Right kidney (tissue), 9 donors: ENCODE measurements around the gene GIT2.
"Not testable (repeated sequence)": the region's sequence is repeated elsewhere in the genome, so short reads cannot be mapped to it uniquely, and the experiment has no call there.

Experiments used
- DNase-seq: peaks from one replicate; pipeline ENCODE4 v3.0.0-alpha.2; 2016
- long read RNA-seq, 8 donors: transcript quantifications; one replicate each; lab custom pipeline, GENCODE V29; 2026

GIT2 gene, protein sequence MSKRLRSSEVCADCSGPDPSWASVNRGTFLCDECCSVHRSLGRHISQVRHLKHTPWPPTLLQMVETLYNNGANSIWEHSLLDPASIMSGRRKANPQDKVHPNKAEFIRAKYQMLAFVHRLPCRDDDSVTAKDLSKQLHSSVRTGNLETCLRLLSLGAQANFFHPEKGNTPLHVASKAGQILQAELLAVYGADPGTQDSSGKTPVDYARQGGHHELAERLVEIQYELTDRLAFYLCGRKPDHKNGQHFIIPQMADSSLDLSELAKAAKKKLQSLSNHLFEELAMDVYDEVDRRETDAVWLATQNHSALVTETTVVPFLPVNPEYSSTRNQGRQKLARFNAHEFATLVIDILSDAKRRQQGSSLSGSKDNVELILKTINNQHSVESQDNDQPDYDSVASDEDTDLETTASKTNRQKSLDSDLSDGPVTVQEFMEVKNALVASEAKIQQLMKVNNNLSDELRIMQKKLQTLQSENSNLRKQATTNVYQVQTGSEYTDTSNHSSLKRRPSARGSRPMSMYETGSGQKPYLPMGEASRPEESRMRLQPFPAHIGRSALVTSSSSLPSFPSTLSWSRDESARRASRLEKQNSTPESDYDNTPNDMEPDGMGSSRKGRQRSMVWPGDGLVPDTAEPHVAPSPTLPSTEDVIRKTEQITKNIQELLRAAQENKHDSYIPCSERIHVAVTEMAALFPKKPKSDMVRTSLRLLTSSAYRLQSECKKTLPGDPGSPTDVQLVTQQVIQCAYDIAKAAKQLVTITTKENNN
- long read RNA-seq, donor 1, full-length matches to known transcripts: 4 of 4 reads
- long read RNA-seq, donor 1, partial matches to known transcripts: 0 of 4 reads
- long read RNA-seq, donor 1, other reads (novel, unspliced or antisense): 0 of 4 reads
- long read RNA-seq, donor 2, partial matches to known transcripts: 0 of 2 reads
- long read RNA-seq, donor 2, other reads (novel, unspliced or antisense): 0 of 2 reads
- long read RNA-seq, donor 3, full-length matches to known transcripts: 2 of 2 reads
- long read RNA-seq, donor 3, partial matches to known transcripts: 0 of 2 reads
- long read RNA-seq, donor 3, other reads (novel, unspliced or antisense): 0 of 2 reads
- long read RNA-seq, donor 4, partial matches to known transcripts: 0 of 3 reads
- long read RNA-seq, donor 4, other reads (novel, unspliced or antisense): 0 of 3 reads
- long read RNA-seq, donor 5, full-length matches to known transcripts: 4 of 4 reads
- long read RNA-seq, donor 5, partial matches to known transcripts: 0 of 4 reads
- long read RNA-seq, donor 5, other reads (novel, unspliced or antisense): 0 of 4 reads
- long read RNA-seq, donor 6, full-length matches to known transcripts: 3 of 3 reads
- long read RNA-seq, donor 6, partial matches to known transcripts: 0 of 3 reads
- long read RNA-seq, donor 6, other reads (novel, unspliced or antisense): 0 of 3 reads
- long read RNA-seq, donor 7, partial matches to known transcripts: 0 of 4 reads
- long read RNA-seq, donor 7, other reads (novel, unspliced or antisense): 0 of 4 reads
- long read RNA-seq, donor 8, full-length matches to known transcripts: 3 of 3 reads
- long read RNA-seq, donor 8, partial matches to known transcripts: 0 of 3 reads
- long read RNA-seq, donor 8, other reads (novel, unspliced or antisense): 0 of 3 reads

DNA sequence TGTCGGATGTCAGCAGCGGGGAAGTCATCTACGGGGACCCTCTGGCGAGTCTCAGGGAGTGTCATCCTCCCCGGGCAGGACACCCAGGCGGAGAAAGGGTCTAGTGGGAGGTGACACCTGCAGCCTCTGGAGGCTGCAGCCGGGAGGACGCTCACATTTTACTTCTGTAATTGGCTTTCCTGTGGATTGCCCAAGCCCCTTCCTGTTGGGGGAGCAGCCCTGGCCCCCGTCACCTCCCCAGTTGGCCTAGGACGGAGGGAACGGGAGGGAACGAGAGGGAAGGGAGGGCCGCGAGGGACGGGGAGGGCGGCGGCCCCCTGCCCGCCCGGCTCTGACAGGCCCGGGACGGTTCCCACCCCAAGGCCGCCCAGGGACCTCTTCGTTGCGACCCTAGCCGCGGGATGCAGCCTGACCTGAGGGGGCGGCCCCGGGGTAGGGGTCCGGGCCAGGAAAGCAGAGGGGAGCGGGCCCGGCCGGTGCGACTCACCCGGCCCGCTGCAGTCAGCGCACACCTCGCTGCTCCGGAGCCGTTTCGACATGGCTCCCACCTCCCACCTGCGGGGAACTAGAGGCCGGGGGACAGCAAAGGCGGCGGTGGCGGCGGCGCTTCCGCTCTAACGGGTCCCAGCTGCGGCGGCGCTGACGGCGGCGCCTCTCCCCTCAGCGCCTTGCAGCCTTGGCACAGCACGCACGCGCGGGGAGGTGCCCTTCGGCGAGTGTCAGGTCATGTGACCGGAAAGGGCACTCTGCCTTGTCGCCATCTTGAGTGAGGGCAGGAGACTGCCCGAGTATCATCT is at the start of gene GIT2:
GIT2 (minus strand) TSS at position 683 of the 797 bp plus-strand sequence; CDS start at position 539, 144 bp downstream.
- DNase-seq: peak; percentile 84

- DNase-seq: no peak
Observed at GRCh38 chr12:110042264-110042663, 46.1 kb upstream of the GIT2 start.

DNA sequence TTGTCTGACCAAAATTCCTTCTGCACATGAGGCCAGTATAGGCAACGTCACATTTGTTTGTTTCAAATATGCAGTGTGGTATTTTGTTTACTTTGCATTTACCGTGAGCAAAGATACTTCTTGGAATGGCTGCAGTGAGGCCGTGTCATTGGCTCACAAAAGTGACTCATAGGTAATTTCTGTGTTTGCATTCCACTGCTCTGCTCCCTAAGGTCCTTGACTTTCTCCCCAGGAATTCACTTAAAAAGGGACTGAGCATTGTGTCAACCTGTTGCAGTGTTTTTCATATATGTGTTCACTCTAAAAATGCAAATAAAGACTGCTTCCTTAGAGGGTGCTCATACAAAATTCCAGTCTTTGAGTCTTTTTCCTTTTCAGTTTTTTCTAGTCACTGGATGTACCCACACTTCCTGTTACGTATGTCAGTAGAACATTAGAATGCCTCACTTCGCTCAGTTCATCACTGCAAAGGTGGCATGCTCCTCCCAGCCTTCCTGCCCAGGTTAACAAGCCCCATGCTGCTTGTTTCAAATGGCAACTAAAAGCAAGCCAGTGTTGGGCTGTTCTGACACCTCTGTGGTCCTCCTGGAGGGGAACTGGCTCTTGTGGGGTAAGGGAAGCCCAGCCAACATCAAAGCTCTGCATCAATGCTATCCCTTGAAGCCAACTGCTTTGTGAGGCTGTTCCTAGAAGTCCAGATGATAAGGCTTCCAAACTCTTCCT is 43.1 kb upstream of the GIT2 start:
- DNase-seq: no peak

DNA sequence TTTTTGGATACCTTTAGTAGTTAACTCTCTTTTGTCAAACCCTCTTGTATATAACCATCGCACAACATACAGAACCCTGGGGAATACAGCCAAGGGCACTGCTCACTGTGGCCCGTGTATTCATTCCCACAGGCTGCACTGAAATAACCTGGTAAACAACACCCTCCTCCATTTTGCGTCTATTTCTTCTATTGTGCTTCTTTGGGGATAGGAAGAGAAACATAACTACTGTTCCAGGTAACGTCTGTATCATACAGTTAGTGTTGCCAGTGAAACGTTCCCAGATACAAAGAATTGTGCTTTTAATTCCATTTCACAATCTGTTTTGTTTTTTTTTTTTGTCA is 42.5 kb upstream of the GIT2 start:
- no peak for DNase-seq

GRCh38 chr12:110037315-110037714 is 41.1 kb upstream of the GIT2 start:
- DNase-seq: no peak

DNA sequence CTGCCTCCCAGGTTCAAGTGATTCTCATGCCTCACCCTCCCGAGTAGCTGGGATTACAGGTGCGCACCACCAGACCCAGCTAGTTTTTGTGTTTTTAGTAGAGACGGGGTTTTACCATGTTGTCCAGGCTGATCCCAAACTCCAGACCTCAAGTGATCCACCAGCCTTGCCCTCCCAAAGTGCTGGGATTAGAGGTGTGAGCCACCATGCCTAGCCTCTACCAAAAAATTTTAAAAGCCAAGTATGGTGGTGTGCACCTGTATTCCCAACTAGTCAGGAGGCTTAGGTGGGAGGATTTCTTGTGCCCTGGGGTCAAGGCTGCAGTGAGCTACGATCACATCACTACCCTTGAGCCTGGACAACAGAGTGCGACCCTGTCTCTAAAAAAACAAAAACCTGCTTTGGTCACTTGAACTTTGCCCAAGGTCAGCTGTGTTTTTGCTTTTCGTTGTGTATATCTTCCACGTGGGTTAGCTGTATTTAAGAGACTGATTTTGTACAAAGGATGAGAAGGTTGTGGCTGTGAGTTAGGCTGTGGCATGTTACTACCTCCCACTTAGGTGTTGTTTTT is 39.5 kb upstream of the GIT2 start:
- DNase-seq: no peak

- no peak for DNase-seq
Observed at GRCh38 chr12:110033888-110034287, 37.7 kb upstream of the GIT2 start.

GRCh38 chr12:110029290-110029815 is 33.2 kb upstream of the GIT2 start:
- no peak for DNase-seq

GRCh38 chr12:110028323-110028722 is 32.2 kb upstream of the GIT2 start:
- DNase-seq: no peak

GRCh38 chr12:110024051-110024450 is 27.9 kb upstream of the GIT2 start:
- DNase-seq: no peak

- no peak for DNase-seq
Observed at GRCh38 chr12:110023059-110023980, 27.2 kb upstream of the GIT2 start.

- no peak for DNase-seq
Observed at GRCh38 chr12:110020956-110021355, 24.8 kb upstream of the GIT2 start.

DNA sequence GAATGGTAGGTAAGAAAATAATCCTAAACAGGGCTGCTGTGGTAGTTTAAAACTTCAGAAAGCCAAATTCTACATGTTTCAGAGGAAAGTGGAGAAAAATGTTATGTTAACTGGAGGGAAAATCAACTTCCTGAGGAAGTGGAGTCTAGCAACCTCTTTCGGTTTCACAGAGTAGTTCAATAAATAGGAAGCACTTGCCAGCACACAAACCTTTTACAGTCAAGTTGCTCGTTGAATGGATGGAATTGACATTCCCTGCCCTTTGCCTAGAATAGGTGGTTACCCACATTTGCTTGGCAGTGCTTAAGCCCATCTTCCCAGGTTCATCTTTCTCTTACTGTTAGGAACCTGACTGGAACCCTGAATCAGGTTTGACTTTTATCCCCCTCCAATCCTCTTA is 19.0 kb upstream of the GIT2 start:
- no peak for DNase-seq

DNA sequence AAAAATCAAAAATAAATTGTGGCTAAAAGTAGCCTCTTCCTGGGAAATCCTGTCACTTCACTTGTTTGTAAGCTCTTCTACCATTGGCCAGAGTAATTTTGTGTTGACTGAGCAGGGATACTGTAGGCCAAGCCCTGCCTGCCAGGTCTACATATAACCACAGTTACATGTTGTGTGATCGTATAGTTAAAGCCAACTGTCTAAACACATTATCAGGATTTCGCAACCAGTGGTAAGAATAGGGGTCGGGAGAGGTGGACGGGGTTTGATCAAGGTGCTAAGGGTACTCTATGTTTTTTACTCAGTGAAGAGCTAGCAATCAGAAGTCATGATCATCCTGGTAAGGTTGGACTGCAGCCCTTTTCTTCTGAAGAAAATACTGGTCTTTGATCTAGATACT is 16.5 kb upstream of the GIT2 start:
- DNase-seq: no peak

DNA sequence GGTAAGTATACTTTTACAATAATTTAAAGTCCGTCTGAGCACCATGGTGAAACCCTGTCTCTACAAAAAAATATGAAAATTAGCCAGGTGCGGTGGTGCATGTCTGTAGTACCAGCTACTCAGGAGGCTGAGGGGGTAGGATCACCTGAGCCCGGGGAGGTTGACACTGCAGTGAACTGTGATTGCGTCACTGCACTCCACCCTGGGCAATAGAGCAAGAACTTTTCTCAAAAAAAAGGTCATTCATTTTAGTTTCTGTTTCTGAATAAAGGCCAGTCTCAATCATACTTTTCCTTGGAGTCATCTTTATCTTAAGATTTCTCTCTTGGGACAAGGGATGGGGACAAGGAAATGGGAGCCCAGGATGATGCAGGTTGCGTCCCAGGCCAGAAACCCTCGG is 16.0 kb upstream of the GIT2 start:
- no peak for DNase-seq

DNA sequence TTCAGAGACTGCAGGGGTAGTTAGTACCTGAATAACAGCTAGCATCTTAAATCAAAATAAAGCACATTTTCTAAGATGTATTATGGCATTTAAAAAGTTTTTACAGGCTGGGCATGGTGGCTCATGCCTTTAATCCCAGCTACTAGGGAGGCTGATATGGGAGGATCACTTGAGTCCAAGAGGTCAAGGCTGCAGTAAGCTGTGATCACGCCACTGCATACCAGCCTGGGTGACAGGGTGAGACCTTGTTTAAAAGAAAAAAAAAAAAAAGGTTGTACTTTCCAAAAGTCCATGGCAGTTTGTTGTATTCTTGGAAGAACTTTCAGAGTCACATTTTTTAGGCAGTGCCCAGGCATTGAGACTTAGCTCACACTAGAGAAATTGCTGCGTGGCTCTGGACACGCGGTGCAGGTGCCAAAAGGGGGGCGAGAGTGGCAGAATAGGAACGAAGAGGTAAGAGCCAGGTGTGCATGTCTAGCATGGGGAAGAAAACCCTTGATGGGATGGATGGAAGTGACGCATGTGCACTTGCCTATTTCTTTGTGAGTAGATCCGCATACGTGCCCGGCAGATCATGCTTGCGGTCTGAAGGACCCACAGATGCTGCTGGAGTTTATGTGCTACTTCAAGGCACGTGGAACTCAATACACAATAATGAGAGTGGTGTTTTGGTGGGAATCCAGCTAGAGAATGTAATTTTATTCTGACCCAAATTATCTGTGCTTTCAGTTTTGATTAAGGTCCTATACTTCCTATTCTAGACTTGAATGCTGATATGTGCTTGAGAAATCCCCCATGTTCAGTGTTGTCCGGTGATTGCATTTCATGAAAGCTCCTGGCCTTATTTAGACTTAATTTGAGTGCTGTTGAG is 14.9 kb upstream of the GIT2 start:
- no peak for DNase-seq

GRCh38 chr12:110008681-110009398 is 12.7 kb upstream of the GIT2 start:
- not testable (repeated sequence) for DNase-seq
